ENCODE results near the gene UNC50. TPM values are rescaled to one million over a fixed set of nuclear protein-coding genes. Genes with fewer than 3 reads are reported as not detected.

The UNC50 gene
- total and polyA plus RNA-seq, 2 experiments from 2014 or later = 78.8 to 80.0 TPM

GRCh38 chr2:98649992-98650375 is 41.6 kb downstream of the UNC50 start:
- Histone ChIP-seq H3K4me1 (ENCODE audit: insufficient read depth) (no peaks in the 10 kb centered on the region), H3K36me3 (replicated peaks; ENCODE audit: insufficient read depth, low read depth) (no peaks in the 10 kb centered on the region), H3K27ac (no peak overlapping the region), H3K27me3 (no peaks in the 10 kb centered on the region), H3K9me3 (ENCODE audit: low read depth) (no peaks in the 10 kb centered on the region), H3K4me3 (no peak overlapping the region), H2AFZ (no peak overlapping the region), H3K79me2 (no peaks in the 10 kb centered on the region), H4K20me1 (ENCODE audit: insufficient read depth, poor library complexity, severe bottlenecking) (no peaks in the 10 kb centered on the region), H3K4me2 (no peak overlapping the region), H3K9me2 (replicated peaks; ENCODE audit: insufficient read depth) (no peaks in the 10 kb centered on the region)
- DNase-seq (ENCODE audit: low spot score) = no peak
- TF ChIP-seq EZH2phosphoT487 (IDR thresholded peaks at IDR 0.05; ENCODE audit: low read depth, severe bottlenecking, unreplicated experiment) = no peak
- TF ChIP-seq, protein P1, sequence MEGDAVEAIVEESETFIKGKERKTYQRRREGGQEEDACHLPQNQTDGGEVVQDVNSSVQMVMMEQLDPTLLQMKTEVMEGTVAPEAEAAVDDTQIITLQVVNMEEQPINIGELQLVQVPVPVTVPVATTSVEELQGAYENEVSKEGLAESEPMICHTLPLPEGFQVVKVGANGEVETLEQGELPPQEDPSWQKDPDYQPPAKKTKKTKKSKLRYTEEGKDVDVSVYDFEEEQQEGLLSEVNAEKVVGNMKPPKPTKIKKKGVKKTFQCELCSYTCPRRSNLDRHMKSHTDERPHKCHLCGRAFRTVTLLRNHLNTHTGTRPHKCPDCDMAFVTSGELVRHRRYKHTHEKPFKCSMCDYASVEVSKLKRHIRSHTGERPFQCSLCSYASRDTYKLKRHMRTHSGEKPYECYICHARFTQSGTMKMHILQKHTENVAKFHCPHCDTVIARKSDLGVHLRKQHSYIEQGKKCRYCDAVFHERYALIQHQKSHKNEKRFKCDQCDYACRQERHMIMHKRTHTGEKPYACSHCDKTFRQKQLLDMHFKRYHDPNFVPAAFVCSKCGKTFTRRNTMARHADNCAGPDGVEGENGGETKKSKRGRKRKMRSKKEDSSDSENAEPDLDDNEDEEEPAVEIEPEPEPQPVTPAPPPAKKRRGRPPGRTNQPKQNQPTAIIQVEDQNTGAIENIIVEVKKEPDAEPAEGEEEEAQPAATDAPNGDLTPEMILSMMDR (IDR thresholded peaks at IDR 0.05; ENCODE audit: poor library complexity) = no peak
- no peak for TF ChIP-seq EZH2 (IDR thresholded peaks at IDR 0.05; ENCODE audit: borderline replicate concordance)
- 94% methylated on average over 1 of the region's 1 CpG for WGBS (ENCODE audit: low lambda C conversion rate, missing lambda C conversion rate)

DNA sequence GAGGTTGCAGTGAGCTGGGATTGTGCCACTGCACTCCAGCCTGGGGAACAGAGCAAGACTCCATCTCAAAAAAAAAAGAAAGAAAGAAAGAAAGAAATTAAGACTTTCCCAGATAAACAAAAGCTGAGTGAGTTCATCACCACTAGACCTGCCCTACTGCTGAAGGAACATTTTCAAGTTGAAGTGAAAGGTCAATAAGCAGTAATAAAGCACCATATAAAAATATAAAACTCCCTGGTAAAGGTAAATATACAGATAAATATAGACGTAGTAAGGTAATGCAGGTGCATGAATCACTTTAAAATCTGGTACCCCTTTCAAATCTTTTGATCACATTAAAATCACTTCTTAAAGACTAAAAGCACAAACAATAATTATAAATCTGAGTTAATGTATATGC is 42.6 kb downstream of the UNC50 start:
- Histone ChIP-seq H3K27ac (no peak overlapping the region), H3K9me3 (ENCODE audit: low read depth) (no peaks in the 10 kb centered on the region), H3K27me3 (no peaks in the 10 kb centered on the region), H3K4me3 (no peak overlapping the region), H3K4me2 (no peak overlapping the region), H4K20me1 (ENCODE audit: insufficient read depth, poor library complexity, severe bottlenecking) (no peaks in the 10 kb centered on the region), H2AFZ (no peak overlapping the region), H3K79me2 (no peaks in the 10 kb centered on the region), H3K36me3 (replicated peaks; ENCODE audit: insufficient read depth, low read depth) (no peaks in the 10 kb centered on the region), H3K4me1 (ENCODE audit: insufficient read depth) (no peaks in the 10 kb centered on the region), H3K9me2 (replicated peaks; ENCODE audit: insufficient read depth) (no peaks in the 10 kb centered on the region)
- 68% methylated on average over 1 of the region's 1 CpG for WGBS (ENCODE audit: low lambda C conversion rate, missing lambda C conversion rate)
- TF ChIP-seq EZH2 (IDR thresholded peaks at IDR 0.05; ENCODE audit: borderline replicate concordance) (no peak), EZH2phosphoT487 (IDR thresholded peaks at IDR 0.05; ENCODE audit: low read depth, severe bottlenecking, unreplicated experiment) (no peak)
- TF ChIP-seq, protein P1 (IDR thresholded peaks at IDR 0.05; ENCODE audit: poor library complexity) = no peak
- DNase-seq (ENCODE audit: low spot score) = no peak

DNA sequence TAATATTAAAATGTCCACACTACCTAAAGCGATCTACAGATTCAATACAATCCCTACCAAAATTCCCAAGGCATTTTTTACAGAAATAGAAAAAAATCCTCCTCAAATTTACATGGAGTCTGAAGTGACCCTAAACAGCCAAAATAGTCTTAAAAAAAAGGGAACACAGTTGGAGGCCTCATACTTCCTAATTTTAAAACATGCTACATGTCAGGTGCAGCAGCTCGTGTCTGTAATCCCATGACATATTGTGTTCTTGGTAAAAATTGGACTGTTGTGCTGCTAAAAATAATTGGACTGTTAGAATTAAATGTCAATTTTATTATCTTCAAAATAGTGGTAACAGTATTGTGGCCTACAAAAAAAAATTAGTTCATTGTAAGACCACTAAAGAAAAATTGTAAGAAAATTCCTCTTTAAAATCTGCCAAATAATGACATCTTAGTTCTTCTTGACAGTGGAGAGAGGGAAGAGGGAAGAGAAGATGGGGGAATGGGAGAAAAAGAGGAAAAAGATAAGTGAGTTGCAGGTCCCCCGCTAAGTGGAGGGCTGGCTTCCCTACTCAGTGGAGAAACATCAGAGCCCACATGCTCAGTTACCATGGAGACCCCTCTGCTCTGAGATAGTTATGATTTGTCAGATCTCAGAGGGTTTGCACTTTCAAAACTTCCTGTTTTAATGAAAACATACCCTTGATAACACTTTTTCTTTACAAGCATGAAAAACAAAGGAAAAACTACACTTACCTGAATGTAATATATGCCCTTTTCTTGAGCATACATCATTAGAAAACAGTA is 46.5 kb downstream of the UNC50 start:
- Histone ChIP-seq H3K27ac (no peak overlapping the region), H3K4me2 (no peak overlapping the region), H3K36me3 (replicated peaks; ENCODE audit: insufficient read depth, low read depth) (no peaks in the 10 kb centered on the region), H3K79me2 (no peaks in the 10 kb centered on the region), H4K20me1 (ENCODE audit: insufficient read depth, poor library complexity, severe bottlenecking) (no peaks in the 10 kb centered on the region), H3K9me2 (replicated peaks; ENCODE audit: insufficient read depth) (no peaks in the 10 kb centered on the region), H3K4me3 (no peak overlapping the region), H3K27me3 (no peaks in the 10 kb centered on the region), H3K4me1 (ENCODE audit: insufficient read depth) (no peaks in the 10 kb centered on the region), H3K9me3 (ENCODE audit: low read depth) (no peaks in the 10 kb centered on the region), H2AFZ (no peak overlapping the region)
- TF ChIP-seq, protein P1 (IDR thresholded peaks at IDR 0.05; ENCODE audit: poor library complexity) = no peak
- TF ChIP-seq EZH2phosphoT487 (IDR thresholded peaks at IDR 0.05; ENCODE audit: low read depth, severe bottlenecking, unreplicated experiment) = no peak
- TF ChIP-seq EZH2 (IDR thresholded peaks at IDR 0.05; ENCODE audit: borderline replicate concordance) = no peak
- 95% methylated on average over 3 of the region's 3 CpGs for WGBS (ENCODE audit: low lambda C conversion rate, missing lambda C conversion rate)
- no peak for DNase-seq (ENCODE audit: low spot score)
